Measurements from ENCODE around the gene HMGN1.
A peak's percentile ranks its signal among the peaks of the same experiment; 100 is the strongest.

Gene HMGN1

DNA sequence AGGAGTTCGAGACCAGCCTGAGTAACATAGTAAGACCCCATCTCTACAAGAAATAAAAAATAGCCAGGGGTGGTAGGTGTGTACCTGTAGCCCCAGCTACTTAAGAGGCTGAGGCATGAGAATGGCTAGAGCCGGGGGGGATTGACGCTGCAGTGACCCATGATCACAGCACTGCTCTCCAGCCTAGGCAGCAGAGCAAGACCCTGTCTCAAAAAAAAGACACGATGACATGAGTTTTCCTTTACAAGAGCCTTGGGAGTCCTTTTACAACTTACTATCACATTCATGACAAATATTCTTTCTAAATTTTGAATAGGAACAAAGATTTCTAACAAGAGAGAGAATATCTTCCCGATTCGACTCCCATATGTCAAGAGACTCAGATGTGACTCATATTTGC, 32.2 kb downstream of the HMGN1 start:
- TF ChIP-seq, protein P1, sequence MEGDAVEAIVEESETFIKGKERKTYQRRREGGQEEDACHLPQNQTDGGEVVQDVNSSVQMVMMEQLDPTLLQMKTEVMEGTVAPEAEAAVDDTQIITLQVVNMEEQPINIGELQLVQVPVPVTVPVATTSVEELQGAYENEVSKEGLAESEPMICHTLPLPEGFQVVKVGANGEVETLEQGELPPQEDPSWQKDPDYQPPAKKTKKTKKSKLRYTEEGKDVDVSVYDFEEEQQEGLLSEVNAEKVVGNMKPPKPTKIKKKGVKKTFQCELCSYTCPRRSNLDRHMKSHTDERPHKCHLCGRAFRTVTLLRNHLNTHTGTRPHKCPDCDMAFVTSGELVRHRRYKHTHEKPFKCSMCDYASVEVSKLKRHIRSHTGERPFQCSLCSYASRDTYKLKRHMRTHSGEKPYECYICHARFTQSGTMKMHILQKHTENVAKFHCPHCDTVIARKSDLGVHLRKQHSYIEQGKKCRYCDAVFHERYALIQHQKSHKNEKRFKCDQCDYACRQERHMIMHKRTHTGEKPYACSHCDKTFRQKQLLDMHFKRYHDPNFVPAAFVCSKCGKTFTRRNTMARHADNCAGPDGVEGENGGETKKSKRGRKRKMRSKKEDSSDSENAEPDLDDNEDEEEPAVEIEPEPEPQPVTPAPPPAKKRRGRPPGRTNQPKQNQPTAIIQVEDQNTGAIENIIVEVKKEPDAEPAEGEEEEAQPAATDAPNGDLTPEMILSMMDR (conservative IDR thresholded peaks at IDR 0.05; ENCODE audit: low read length), result no peak
- TF ChIP-seq EZH2phosphoT487 (IDR thresholded peaks at IDR 0.05; ENCODE audit: borderline replicate concordance), result no peak
- H3K4me2 ChIP-seq (ENCODE audit: low read depth, low read length, poor library complexity, severe bottlenecking), result no peak overlapping the region
- H3K79me2 ChIP-seq (ENCODE audit: insufficient read depth, low read length), result peaks cover 22% of the 10 kb centered on the region
- no peaks in the 10 kb centered on the region for H3F3A ChIP-seq (ENCODE audit: low read depth)
- no peaks in the 10 kb centered on the region for H3K27me3 ChIP-seq (ENCODE audit: insufficient read depth, low read length, poor library complexity, severe bottlenecking)
- H3K4me3 ChIP-seq (ENCODE audit: low read length, poor library complexity, severe bottlenecking), result no peak overlapping the region
- peaks cover 5% of the 10 kb centered on the region for H4K20me1 ChIP-seq (ENCODE audit: insufficient read depth, low read length, poor library complexity, severe bottlenecking)
- H2AFZ ChIP-seq (ENCODE audit: low read length), result no peak overlapping the region
- no peaks in the 10 kb centered on the region for H3K36me3 ChIP-seq (ENCODE audit: insufficient read depth, low read length)
- no peak overlapping the region for H3K9ac ChIP-seq (ENCODE audit: low read depth, low read length, poor library complexity, severe bottlenecking)
- H3K9me2 ChIP-seq (replicated peaks; ENCODE audit: low read depth, low read length), result no peaks in the 10 kb centered on the region
- H3K9me3 ChIP-seq (ENCODE audit: insufficient read depth, low read depth, low read length), result no peaks in the 10 kb centered on the region
- H3K4me1 ChIP-seq (ENCODE audit: insufficient read depth, low read length, poor library complexity, severe bottlenecking), result peaks cover 10% of the 10 kb centered on the region

DNA sequence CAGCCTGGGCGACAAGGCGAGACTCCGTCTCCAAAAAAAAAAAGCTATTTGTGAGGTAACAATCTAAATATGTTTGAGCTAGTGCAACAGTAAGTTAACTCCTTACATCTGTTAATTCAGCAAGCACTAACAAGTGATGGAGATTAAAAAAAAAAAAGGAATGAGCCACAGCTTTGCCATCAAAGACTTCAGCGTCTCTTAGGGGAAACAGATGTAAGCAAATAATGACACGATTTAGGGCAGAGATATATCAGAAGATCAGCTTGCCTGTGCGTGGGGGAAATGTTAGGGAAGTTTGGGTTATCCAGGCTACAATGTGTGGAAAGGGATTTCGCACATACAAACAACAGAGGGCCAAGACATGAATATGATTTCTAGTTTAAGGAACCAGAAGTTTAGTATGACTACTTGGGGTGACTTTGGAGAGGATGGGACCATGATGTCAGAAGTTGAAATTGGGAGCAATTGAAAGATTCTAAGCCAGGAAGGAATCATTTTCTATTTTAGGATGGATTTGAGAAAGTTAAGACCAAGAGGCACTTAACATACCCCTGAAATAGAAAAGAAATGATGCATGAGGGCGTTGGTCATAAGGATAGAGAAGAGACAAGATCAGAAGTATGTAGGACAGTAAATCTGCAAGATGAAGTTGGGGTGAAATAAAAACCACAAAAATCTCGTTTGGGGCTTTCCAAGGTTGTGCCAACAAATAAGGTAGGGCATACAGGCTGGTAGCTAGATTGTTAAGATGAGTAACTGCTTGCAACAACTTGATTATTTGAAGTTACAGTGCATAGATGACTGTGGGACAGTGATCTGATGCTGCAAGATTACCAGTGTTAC, 33.1 kb downstream of the HMGN1 start:
- Histone ChIP-seq H3K27me3 (ENCODE audit: insufficient read depth, low read length, poor library complexity, severe bottlenecking) (no peaks in the 10 kb centered on the region), H3F3A (ENCODE audit: low read depth) (no peaks in the 10 kb centered on the region), H3K9ac (ENCODE audit: low read depth, low read length, poor library complexity, severe bottlenecking) (no peak overlapping the region), H3K4me2 (ENCODE audit: low read depth, low read length, poor library complexity, severe bottlenecking) (no peak overlapping the region), H3K36me3 (ENCODE audit: insufficient read depth, low read length) (no peaks in the 10 kb centered on the region), H3K9me2 (replicated peaks; ENCODE audit: low read depth, low read length) (no peaks in the 10 kb centered on the region), H4K20me1 (ENCODE audit: insufficient read depth, low read length, poor library complexity, severe bottlenecking) (peaks cover 14% of the 10 kb centered on the region), H2AFZ (ENCODE audit: low read length) (no peak overlapping the region), H3K4me3 (ENCODE audit: low read length, poor library complexity, severe bottlenecking) (no peak overlapping the region), H3K9me3 (ENCODE audit: insufficient read depth, low read depth, low read length) (no peaks in the 10 kb centered on the region), H3K79me2 (ENCODE audit: insufficient read depth, low read length) (peaks cover 31% of the 10 kb centered on the region), H3K4me1 (ENCODE audit: insufficient read depth, low read length, poor library complexity, severe bottlenecking) (peaks cover 16% of the 10 kb centered on the region)
- TF ChIP-seq EZH2phosphoT487 (IDR thresholded peaks at IDR 0.05; ENCODE audit: borderline replicate concordance), result no peak
- TF ChIP-seq, protein P1 (conservative IDR thresholded peaks at IDR 0.05; ENCODE audit: low read length), result no peak

DNA sequence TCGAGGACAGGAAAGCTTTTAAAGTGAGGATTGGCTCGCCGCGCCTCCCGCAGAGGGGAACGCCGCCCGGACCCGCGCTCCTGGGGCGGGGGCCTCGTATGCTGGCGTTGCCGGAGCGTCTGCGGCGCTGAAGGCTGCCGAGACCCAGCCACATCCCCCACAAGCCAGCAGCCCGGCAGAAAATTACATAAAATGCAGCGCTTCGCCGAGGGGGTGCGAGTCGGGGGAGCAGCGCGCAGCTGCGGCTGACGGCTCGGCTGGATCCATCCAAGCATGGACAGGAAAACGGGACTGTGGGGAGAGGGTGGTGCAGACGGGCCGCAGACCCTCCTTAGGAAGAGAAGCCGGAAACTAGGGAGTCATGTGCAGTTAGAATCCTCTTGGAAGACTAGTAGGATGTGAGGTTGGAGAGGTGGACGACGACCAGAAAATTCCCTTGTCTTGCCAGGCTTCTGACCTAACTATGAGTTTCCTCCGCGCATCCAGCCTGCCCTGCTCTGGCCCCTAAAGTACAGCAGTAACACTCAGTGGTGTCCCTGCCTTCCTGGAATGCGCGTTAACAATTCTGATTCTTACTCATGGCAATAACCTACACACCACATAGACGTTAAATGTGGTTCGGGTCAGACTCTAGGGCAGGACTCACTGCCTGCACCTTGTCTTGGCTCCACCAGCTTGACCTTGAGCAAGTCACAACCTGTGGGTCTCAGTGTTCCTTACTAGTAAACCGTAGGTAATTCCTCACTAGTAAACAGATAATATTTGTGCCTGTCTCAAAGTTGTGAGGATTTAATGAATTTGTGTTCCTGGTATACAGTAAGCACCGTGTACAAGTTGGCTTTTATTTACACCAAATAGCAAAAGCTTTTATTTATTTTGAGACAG, 34.5 kb downstream of the HMGN1 start:
- H3K79me2 ChIP-seq (ENCODE audit: insufficient read depth, low read length), result peaks cover 45% of the 10 kb centered on the region
- H3K9ac ChIP-seq (ENCODE audit: low read depth, low read length, poor library complexity, severe bottlenecking), result peak overlapping the region; percentile 98
- H3K4me3 ChIP-seq (ENCODE audit: low read length, poor library complexity, severe bottlenecking), result peak overlapping the region; percentile 91
- H3K4me2 ChIP-seq (ENCODE audit: low read depth, low read length, poor library complexity, severe bottlenecking), result peak overlapping the region; percentile 75
- H3K9me3 ChIP-seq (ENCODE audit: insufficient read depth, low read depth, low read length), result no peaks in the 10 kb centered on the region
- no peak for TF ChIP-seq EZH2phosphoT487 (IDR thresholded peaks at IDR 0.05; ENCODE audit: borderline replicate concordance)
- TF ChIP-seq, protein P1 (conservative IDR thresholded peaks at IDR 0.05; ENCODE audit: low read length), result no peak
- H3K36me3 ChIP-seq (ENCODE audit: insufficient read depth, low read length), result peaks cover 5% of the 10 kb centered on the region; the same call in 1 of the 2 replicates
- H2AFZ ChIP-seq (ENCODE audit: low read length), result peak overlapping the region; percentile 88
- no peaks in the 10 kb centered on the region for H3K9me2 ChIP-seq (replicated peaks; ENCODE audit: low read depth, low read length)
- peaks cover 19% of the 10 kb centered on the region for H3K4me1 ChIP-seq (ENCODE audit: insufficient read depth, low read length, poor library complexity, severe bottlenecking)
- no peaks in the 10 kb centered on the region for H3F3A ChIP-seq (ENCODE audit: low read depth)
- H4K20me1 ChIP-seq (ENCODE audit: insufficient read depth, low read length, poor library complexity, severe bottlenecking), result peaks cover 25% of the 10 kb centered on the region
- H3K27me3 ChIP-seq (ENCODE audit: insufficient read depth, low read length, poor library complexity, severe bottlenecking), result no peaks in the 10 kb centered on the region

Data from Loucy (cell line).